Adipose tissue (tissue), 3 donors: Measurements from ENCODE around the gene PRAC2. TPM values are rescaled to one million over a fixed set of nuclear protein-coding genes. Genes with fewer than 3 reads are reported as not detected.

ENCODE experiments used
- H3K27ac ChIP-seq: one replicate; pipeline ENCODE4 v1.5.1; 2013; ENCODE audit warnings: low read depth, low read length
- WGBS, 3 donors: extraction: QIAGEN DNeasy Blood & Tissue Kit; methylation state at CpG; one replicate each; pipeline ENCODE4 v1.1.7; 2013; 5-methylcytosine and 5-hydroxymethylcytosine counted together
- polyA plus RNA-seq, 3 donors: library from polyadenylated mRNA; stranded (reverse); fragments of 200-250 nt; gene quantifications; one replicate each; pipeline ENCODE4 v1.2.3, GENCODE V29; 2013
- donor health status: healthy with polysubstance abuse.
- donor health status: Bipolar disorder and iron deficiency.
- donor health status: healthy.

PRAC2 gene
- polyA plus RNA-seq, 3 donors = not detected

GRCh38 chr17:48773245-48773644 lies 50.3 kb downstream of the PRAC2 start:
- 80 to 88% (median 81%) methylated on average over 3 of the region's 3 CpGs for WGBS, 3 donors
- H3K27ac ChIP-seq = no peak overlapping the region

Other genes with a start within 250 kb of the PRAC2 start
- under 1 TPM in 1 of 3 donors, not detected in 2; 0.45 TPM for gene HOXB1, start 192.2 kb upstream of the PRAC2 start, polyA plus RNA-seq
- gene HOXB2, start 178.1 kb upstream of the PRAC2 start, polyA plus RNA-seq = 10 to 100 TPM in 2 of 3 donors, 1 to 10 TPM in 1; 5.0 to 33.9 (median 24.3) TPM
- 1 to 10 TPM; 1.1 to 5.4 (median 3.6) TPM for gene HOXB4, start 144.8 kb upstream of the PRAC2 start, polyA plus RNA-seq
- 10 to 100 TPM in 1 of 3 donors, 1 to 10 TPM in 2; 2.6 to 10.2 (median 9.6) TPM for gene HOXB3, start 132.9 kb upstream of the PRAC2 start, polyA plus RNA-seq
- 1 to 10 TPM in 2 of 3 donors, under 1 TPM in 1; 0.59 to 3.9 (median 2.2) TPM for gene HOXB5, start 129.4 kb upstream of the PRAC2 start, polyA plus RNA-seq
- 10 to 100 TPM in 2 of 3 donors, 1 to 10 TPM in 1; 1.8 to 14.7 (median 10.4) TPM for gene HOXB6, start 118.2 kb upstream of the PRAC2 start, polyA plus RNA-seq
- gene HOXB7, start 112.2 kb upstream of the PRAC2 start, polyA plus RNA-seq = 10 to 100 TPM in 2 of 3 donors, 1 to 10 TPM in 1; 1.6 to 18.1 (median 14.6) TPM
- gene HOXB8, start 107.9 kb upstream of the PRAC2 start, polyA plus RNA-seq = 1 to 10 TPM in 2 of 3 donors, under 1 TPM in 1; 0.76 to 8.3 (median 6.9) TPM
- gene HOXB9, start 96.8 kb upstream of the PRAC2 start, polyA plus RNA-seq = 1 to 10 TPM in 1 of 3 donors, under 1 TPM in 2; 0.15 to 1.0 (median 0.97) TPM
- gene PRAC1, start 667 bp upstream of the PRAC2 start, polyA plus RNA-seq = not detected
- gene HOXB13, start 5.6 kb downstream of the PRAC2 start, polyA plus RNA-seq = not detected
- gene TTLL6, start 94.0 kb downstream of the PRAC2 start, polyA plus RNA-seq = under 1 TPM; 0.21 to 0.31 (median 0.22) TPM
- 100 to 1,000 TPM in 1 of 3 donors, 10 to 100 TPM in 2; 47.7 to 118 (median 96.0) TPM for gene CALCOCO2, start 107.8 kb downstream of the PRAC2 start, polyA plus RNA-seq
- gene ATP5MC1, start 169.6 kb downstream of the PRAC2 start, polyA plus RNA-seq = 100 to 1,000 TPM; 150 to 279 (median 224) TPM
- gene UBE2Z, start 185.2 kb downstream of the PRAC2 start, polyA plus RNA-seq = 10 to 100 TPM; 21.4 to 36.8 (median 36.3) TPM
- 100 to 1,000 TPM in 2 of 3 donors, 10 to 100 TPM in 1; 71.0 to 172 (median 149) TPM for gene SNF8, start 221.7 kb downstream of the PRAC2 start, polyA plus RNA-seq
- gene GIP, start 245.4 kb downstream of the PRAC2 start, polyA plus RNA-seq = not detected